GM21619 (cell line): ENCODE results near the gene ARID3A.
"Not testable (repeated sequence)": the region's sequence is repeated elsewhere in the genome, so short reads cannot be mapped to it uniquely, and the experiment has no call there.

ENCODE experiments used
- ATAC-seq: cut with Tn5 transposase; IDR thresholded peaks from one replicate; pipeline ENCODE4 v1.9.1; 2021; ENCODE audit not compliant: unreplicated experiment

The ARID3A gene

GRCh38 chr19:945401-946252, 19.8 kb downstream of the ARID3A start:
- no peak for ATAC-seq

- peak; percentile 11 for ATAC-seq
Measured at GRCh38 chr19:947090-947706, 21.4 kb downstream of the ARID3A start.

- ATAC-seq, result peak; percentile 53
Measured at GRCh38 chr19:947707-948539, 22.1 kb downstream of the ARID3A start.

- ATAC-seq, result no peak
Measured at GRCh38 chr19:948842-949496, 23.1 kb downstream of the ARID3A start.

GRCh38 chr19:950352-951066, 24.7 kb downstream of the ARID3A start:
- ATAC-seq, result no peak

GRCh38 chr19:952049-952679, 26.3 kb downstream of the ARID3A start:
- no peak for ATAC-seq

GRCh38 chr19:952680-953444, 27.0 kb downstream of the ARID3A start:
- no peak for ATAC-seq

- ATAC-seq, result no peak
Measured at GRCh38 chr19:953445-954271, 27.8 kb downstream of the ARID3A start.

GRCh38 chr19:954272-954671, 28.4 kb downstream of the ARID3A start:
- no peak for ATAC-seq

GRCh38 chr19:954672-955494, 29.0 kb downstream of the ARID3A start:
- ATAC-seq, result no peak

- no peak for ATAC-seq
Measured at GRCh38 chr19:955803-956765, 30.2 kb downstream of the ARID3A start.

GRCh38 chr19:956766-957440, 31.1 kb downstream of the ARID3A start:
- no peak for ATAC-seq

GRCh38 chr19:957578-957977, 31.7 kb downstream of the ARID3A start:
- not testable (repeated sequence) for ATAC-seq

GRCh38 chr19:958967-959855, 33.4 kb downstream of the ARID3A start:
- no peak for ATAC-seq

GRCh38 chr19:960020-960419, 34.2 kb downstream of the ARID3A start:
- no peak for ATAC-seq
